Measurements from ENCODE around the gene THSD7A.

GRCh38 chr7:11416641-11417458 is 415.1 kb downstream of the THSD7A start:
- TF ChIP-seq CTCF (IDR thresholded peaks at IDR 0.05; ENCODE audit: low read depth, low read length): no peak
- TF ChIP-seq EZH2phosphoT487 (IDR thresholded peaks at IDR 0.05; ENCODE audit: low read depth): no peak
